Activated T-cell treated with anti-CD3 and anti-CD28 coated beads, Interleukin-2, amount 50 U/mL, for 24 hours (primary cell): Measurements from ENCODE around the gene FAM43B.
"Not testable (repeated sequence)": the region's sequence is repeated elsewhere in the genome, so short reads cannot be mapped to it uniquely, and the experiment has no call there.

Experiments used
- DNase-seq: peaks from one replicate; pipeline ENCODE4 v3.0.0-alpha.2; 2020
- H3K27ac Mint-ChIP-seq: 2 replicates; pipeline ENCODE4 v1.8.0; 2020; ENCODE audit warnings: mild to moderate bottlenecking, mixed read lengths
- H3K27me3 Mint-ChIP-seq: 2 replicates; pipeline ENCODE4 v1.8.0; 2020; ENCODE audit warnings: mixed read lengths
- H3K36me3 Mint-ChIP-seq: 2 replicates; pipeline ENCODE4 v1.8.0; 2020; ENCODE audit warnings: low read depth, mixed read lengths
- H3K4me1 Mint-ChIP-seq: 2 replicates; pipeline ENCODE4 v1.8.0; 2020; ENCODE audit warnings: low read depth, mixed read lengths
- H3K4me3 Mint-ChIP-seq: 2 replicates; pipeline ENCODE4 v1.8.0; 2020; ENCODE audit warnings: mild to moderate bottlenecking, moderate library complexity, mixed read lengths
- H3K9me3 Mint-ChIP-seq: 2 replicates; pipeline ENCODE4 v1.8.0; 2020; ENCODE audit warnings: mixed read lengths

The FAM43B gene

GRCh38 chr1:20551945-20552727, at the start of gene FAM43B:
Gene FAM43B, plus strand, starts transcription at chr1:20552573. Its CDS starts 401 bp downstream, at chr1:20552974.
- H3K36me3 Mint-ChIP-seq, result no peaks in the 10 kb centered on the region
- peak within 1 kb of the TSS; percentile 8 for H3K4me3 Mint-ChIP-seq
- DNase-seq, result no peak
- peaks cover 37% of the 10 kb centered on the region for H3K27me3 Mint-ChIP-seq
- H3K4me1 Mint-ChIP-seq, result peaks cover 3% of the 10 kb centered on the region
- H3K27ac Mint-ChIP-seq, result no peak within 1 kb of the TSS
- no peaks in the 10 kb centered on the region for H3K9me3 Mint-ChIP-seq

DNA sequence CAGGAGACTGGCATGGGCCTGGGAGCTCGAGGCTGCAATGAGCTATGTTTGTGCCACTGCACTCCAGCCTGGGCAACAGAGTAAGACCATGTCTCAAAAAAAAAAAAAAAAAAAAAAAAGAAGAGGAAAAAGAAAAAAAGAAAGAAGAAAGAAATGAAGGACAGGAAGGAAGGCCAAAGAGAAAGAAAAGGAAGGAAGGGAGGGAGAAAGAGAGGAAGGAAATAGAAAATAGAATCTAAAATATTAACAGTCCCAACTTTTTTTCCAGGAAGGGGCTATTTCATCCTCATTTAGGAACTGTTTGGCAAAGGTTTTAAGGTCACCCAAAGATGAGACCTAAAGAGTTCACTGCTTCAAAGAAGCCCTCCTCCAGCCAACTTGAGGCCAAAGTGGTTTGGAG, 46.9 kb upstream of the FAM43B start:
- no peak for DNase-seq
- peaks cover 51% of the 10 kb centered on the region for H3K36me3 Mint-ChIP-seq
- H3K27me3 Mint-ChIP-seq, result no peaks in the 10 kb centered on the region
- H3K4me1 Mint-ChIP-seq, result peaks cover 25% of the 10 kb centered on the region
- no peaks in the 10 kb centered on the region for H3K9me3 Mint-ChIP-seq
- H3K4me3 Mint-ChIP-seq, result peak overlapping the region; percentile 15
- H3K27ac Mint-ChIP-seq, result no peak overlapping the region

DNA sequence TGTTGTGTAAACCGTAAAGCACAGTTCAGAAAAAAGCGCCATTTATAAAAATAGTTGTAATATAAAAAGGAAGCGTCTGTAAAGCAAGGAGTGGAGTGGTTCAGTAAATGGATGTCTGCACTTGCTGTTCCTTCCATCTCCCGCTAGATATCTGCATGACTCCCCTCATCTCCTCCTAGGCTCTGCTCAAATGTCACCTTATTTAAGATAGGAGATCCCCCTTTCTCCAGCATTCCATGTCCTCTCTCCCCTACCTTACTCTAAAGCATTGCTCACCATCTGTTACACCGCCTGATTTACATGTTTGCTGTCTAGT, 45.2 kb upstream of the FAM43B start:
- DNase-seq, result no peak
- Mint-ChIP-seq H3K4me3 (peak overlapping the region; percentile 88), H3K9me3 (no peaks in the 10 kb centered on the region), H3K4me1 (peaks cover 25% of the 10 kb centered on the region), H3K36me3 (peaks cover 34% of the 10 kb centered on the region), H3K27ac (peak overlapping the region; percentile 94), H3K27me3 (no peaks in the 10 kb centered on the region)

GRCh38 chr1:20507564-20508410, 44.6 kb upstream of the FAM43B start, which contains the start of gene MUL1:
Gene MUL1, minus strand, starts transcription at chr1:20508151. Its CDS starts 127 bp downstream, at chr1:20508024.
- H3K27ac Mint-ChIP-seq, result peak within 1 kb of the TSS; percentile 94
- H3K36me3 Mint-ChIP-seq, result peaks cover 32% of the 10 kb centered on the region
- peak; percentile 97 for DNase-seq
- no peaks in the 10 kb centered on the region for H3K27me3 Mint-ChIP-seq
- no peaks in the 10 kb centered on the region for H3K9me3 Mint-ChIP-seq
- H3K4me1 Mint-ChIP-seq, result peaks cover 25% of the 10 kb centered on the region
- H3K4me3 Mint-ChIP-seq, result peak within 1 kb of the TSS; percentile 88

DNA sequence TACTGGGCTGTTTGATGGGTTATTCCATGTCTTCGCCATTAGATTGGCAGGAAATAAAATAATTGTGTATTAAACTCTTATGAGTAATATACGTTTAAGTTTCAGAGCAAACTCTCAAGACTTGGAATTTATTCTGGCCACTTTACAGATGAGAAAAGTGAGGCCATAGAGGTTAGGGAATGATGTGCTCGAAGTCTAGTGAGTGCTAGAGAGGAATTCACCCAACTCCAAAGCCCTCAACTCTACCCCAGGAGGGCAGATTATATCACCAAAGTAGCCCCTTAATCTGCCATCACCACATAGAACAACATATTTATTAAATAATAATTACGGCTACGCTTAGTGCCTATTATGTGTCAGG, 44.0 kb upstream of the FAM43B start:
- Mint-ChIP-seq H3K36me3 (peaks cover 26% of the 10 kb centered on the region), H3K27ac (peak overlapping the region; percentile 94), H3K9me3 (no peaks in the 10 kb centered on the region), H3K27me3 (peaks cover 1% of the 10 kb centered on the region), H3K4me1 (peaks cover 25% of the 10 kb centered on the region), H3K4me3 (peak overlapping the region; percentile 88)
- DNase-seq, result no peak

DNA sequence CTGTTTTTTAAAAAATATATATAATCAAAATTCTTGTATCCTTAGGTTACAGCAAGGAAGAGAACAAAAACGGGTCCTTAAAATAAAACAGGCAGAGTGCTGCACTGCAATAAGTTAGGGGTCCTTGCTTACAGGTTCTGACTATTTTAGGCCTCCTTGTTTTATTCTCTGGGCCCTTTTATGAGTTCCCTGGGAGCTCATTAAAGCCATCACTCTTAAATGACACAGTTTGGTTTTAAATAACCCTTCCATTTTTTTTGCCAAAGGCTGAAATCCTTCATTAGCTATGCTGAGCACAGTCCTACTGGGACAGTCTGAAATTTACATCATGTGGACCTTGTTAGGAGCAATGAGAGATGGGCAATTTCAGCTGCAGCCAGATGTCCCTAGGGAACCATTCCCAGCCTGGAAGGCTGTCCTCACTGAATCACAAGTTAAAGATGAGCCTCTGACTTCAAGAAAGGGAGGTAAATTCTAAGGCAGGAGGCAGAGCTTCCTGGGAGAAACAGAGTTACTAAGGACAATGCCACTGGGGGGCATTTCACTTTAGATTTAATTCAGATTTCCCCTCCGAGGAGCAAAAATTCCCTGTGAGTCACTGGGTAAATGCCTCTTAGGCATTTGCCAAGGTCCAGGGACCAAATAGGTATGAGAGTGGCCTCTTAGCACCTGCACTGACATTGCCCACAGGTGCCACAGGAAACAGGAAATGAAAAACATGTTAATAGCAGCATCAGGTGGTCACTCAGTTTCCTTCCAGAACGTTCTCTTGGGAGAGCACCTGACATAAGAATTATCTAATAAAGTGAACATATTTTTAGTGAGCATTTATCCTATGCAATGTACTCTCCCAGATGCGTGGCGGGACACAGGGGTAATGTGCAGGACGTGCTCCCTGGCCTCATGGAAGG, 40.6 kb upstream of the FAM43B start:
- H3K27me3 Mint-ChIP-seq, result peaks cover 16% of the 10 kb centered on the region
- H3K36me3 Mint-ChIP-seq, result peaks cover 10% of the 10 kb centered on the region
- peaks cover 6% of the 10 kb centered on the region for H3K4me1 Mint-ChIP-seq
- H3K27ac Mint-ChIP-seq, result no peak overlapping the region
- no peak overlapping the region for H3K4me3 Mint-ChIP-seq
- DNase-seq, result no peak
- no peaks in the 10 kb centered on the region for H3K9me3 Mint-ChIP-seq

GRCh38 chr1:20519609-20520262, 32.6 kb upstream of the FAM43B start:
- H3K9me3 Mint-ChIP-seq, H3K36me3 Mint-ChIP-seq, DNase-seq, H3K4me1 Mint-ChIP-seq, H3K4me3 Mint-ChIP-seq, H3K27ac Mint-ChIP-seq: not testable (repeated sequence)
- H3K27me3 Mint-ChIP-seq, result peaks cover 25% of the 10 kb centered on the region

DNA sequence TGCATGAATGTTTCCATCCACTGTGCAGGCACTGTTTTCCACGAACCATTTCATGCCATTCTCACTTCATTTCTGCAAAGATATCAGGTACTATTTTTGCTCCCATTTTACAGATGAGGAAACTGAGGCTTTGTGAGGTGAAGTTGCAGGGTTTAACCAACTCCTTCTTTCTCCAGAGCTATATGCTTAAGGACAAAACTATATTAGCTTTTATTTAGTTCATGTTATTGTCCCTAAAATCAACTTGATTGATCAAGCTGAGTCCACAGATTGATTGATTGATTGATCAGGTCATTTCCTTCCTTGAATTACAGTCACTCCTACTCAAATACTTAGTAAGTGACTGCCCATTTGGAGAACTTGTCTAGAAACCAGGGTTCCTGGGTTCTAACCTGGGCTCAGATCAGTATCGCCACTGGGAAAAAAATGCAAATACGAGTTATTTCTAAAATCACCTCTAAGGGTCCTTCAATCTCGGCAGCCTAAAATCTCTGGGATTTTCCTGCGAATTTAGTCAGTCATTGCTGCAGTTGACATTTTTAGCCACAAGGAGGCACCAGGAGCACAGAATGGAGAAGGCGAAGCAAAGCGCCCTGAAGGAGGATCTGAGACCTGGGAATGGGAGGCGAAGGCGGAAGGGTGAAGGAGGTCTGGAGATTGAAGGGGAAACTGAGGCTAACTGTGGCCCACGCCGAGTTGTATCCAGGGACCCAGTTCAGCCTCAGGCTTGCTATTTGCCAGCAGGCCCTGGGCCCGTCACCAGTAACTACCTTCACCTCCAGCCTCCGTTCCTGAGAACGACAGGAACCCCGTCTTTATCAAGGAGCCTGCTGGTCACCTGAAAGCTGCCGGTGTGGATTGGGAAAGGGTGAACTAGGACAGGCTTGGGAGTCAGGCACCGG, 30.2 kb upstream of the FAM43B start:
- no peaks in the 10 kb centered on the region for H3K9me3 Mint-ChIP-seq

GRCh38 chr1:20526267-20526666, 26.1 kb upstream of the FAM43B start:
- Mint-ChIP-seq H3K27ac (no peak overlapping the region), H3K4me3 (no peak overlapping the region), H3K36me3 (no peaks in the 10 kb centered on the region), H3K27me3 (peaks cover 45% of the 10 kb centered on the region), H3K4me1 (no peaks in the 10 kb centered on the region), H3K9me3 (no peaks in the 10 kb centered on the region)
- no peak for DNase-seq

More for the DNA sequence above, 30.2 kb upstream of the FAM43B start:
- H3K36me3 Mint-ChIP-seq, result no peaks in the 10 kb centered on the region
- peak; percentile 68 for DNase-seq
- no peak overlapping the region for H3K4me3 Mint-ChIP-seq
- H3K4me1 Mint-ChIP-seq, result no peaks in the 10 kb centered on the region
- H3K27me3 Mint-ChIP-seq, result peaks cover 26% of the 10 kb centered on the region
- H3K27ac Mint-ChIP-seq, result no peak overlapping the region

- no peak for DNase-seq
- Mint-ChIP-seq H3K4me1 (no peaks in the 10 kb centered on the region), H3K36me3 (no peaks in the 10 kb centered on the region), H3K9me3 (no peaks in the 10 kb centered on the region), H3K27ac (no peak overlapping the region), H3K27me3 (peaks cover 50% of the 10 kb centered on the region), H3K4me3 (no peak overlapping the region)
Measured at GRCh38 chr1:20528221-20528620, 24.2 kb upstream of the FAM43B start.

DNA sequence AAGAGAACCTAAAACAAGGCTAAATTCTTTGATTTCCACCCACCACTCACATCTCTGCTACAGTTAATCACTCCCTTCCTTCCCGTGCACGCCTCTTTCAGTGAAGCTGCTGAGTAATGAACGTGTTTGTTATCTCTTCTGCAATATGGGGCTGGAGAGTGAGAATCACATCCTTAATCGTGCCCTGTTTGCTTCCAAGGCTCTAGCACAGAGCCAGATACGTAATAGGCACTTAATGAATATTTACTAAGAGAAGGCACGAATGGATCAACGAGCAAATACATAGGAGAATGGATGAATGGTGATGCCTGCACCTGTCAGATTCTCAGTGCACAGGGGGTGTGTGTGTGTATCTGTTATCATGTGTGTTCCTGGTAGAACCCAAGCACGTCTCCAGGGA, 22.1 kb upstream of the FAM43B start:
- no peaks in the 10 kb centered on the region for H3K4me1 Mint-ChIP-seq
- peaks cover 70% of the 10 kb centered on the region for H3K27me3 Mint-ChIP-seq
- H3K36me3 Mint-ChIP-seq, result no peaks in the 10 kb centered on the region
- H3K4me3 Mint-ChIP-seq, result no peak overlapping the region
- DNase-seq, result no peak
- H3K27ac Mint-ChIP-seq, result no peak overlapping the region
- no peaks in the 10 kb centered on the region for H3K9me3 Mint-ChIP-seq

DNA sequence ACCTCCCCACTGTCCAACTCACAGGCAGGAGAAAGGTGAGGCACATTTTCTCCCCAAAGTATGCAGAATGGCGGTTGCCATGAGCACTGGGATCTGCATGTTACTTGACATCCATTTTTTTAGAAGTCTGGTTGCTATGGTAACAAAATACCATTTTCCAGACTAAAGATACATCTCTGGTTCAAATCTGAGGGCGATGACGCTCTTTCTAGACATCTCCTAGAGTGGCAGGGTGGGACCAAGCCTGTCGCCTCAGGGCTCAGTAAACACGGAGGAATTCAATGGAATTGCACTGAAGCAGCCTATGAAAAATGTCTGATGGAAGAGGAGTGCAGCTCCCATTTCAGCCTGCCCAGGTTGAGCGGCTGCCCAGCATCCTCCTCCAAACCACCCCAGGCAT, 21.5 kb upstream of the FAM43B start:
- no peak for DNase-seq
- Mint-ChIP-seq H3K9me3 (no peaks in the 10 kb centered on the region), H3K36me3 (no peaks in the 10 kb centered on the region), H3K27ac (no peak overlapping the region), H3K27me3 (peaks cover 74% of the 10 kb centered on the region), H3K4me3 (no peak overlapping the region), H3K4me1 (no peaks in the 10 kb centered on the region)

DNA sequence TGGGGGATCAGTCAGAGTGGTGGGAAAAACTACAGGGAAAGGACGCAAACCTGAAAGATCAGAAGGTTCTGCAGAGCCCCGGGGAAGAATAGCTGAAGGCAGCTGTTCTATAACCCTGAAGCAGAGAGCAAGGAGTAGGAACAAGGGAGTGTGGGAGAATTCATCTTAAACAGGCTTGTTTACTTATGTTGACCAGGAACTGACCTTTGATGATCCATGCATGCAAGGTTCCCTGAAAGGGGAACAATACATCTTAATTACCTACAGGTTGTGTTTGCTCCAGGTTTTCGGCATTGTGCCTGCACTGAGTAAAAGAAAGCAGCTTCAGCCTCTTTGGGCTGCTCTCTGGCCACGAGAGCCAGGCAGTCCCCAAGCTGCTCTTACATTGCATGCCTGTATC, 18.7 kb upstream of the FAM43B start:
- no peak overlapping the region for H3K27ac Mint-ChIP-seq
- DNase-seq, result no peak
- H3K9me3 Mint-ChIP-seq, result no peaks in the 10 kb centered on the region
- no peak overlapping the region for H3K4me3 Mint-ChIP-seq
- peaks cover 68% of the 10 kb centered on the region for H3K27me3 Mint-ChIP-seq
- H3K36me3 Mint-ChIP-seq, result no peaks in the 10 kb centered on the region
- H3K4me1 Mint-ChIP-seq, result no peaks in the 10 kb centered on the region
